Neural progenitor cell (in vitro differentiated cells): ENCODE measurements around the gene MTRFR. TPM values are rescaled to one million over a fixed set of nuclear protein-coding genes. Genes with fewer than 3 reads are reported as not detected.

Experiments used
- DNase-seq: peaks from one replicate; pipeline ENCODE4 v3.0.0-alpha.2; 2016; ENCODE audit warnings: low spot score
- H2AFZ ChIP-seq: fragments of 200-600 bp; sonication (generic); replicated peaks from 2 replicates; pipeline ENCODE4 v1.6.1; 2016; ENCODE audit warnings: antibody characterized with exemption
- H3F3A ChIP-seq: fragments of 200-600 bp; sonication (generic); 2 replicates; pipeline ENCODE4 v1.6.1; 2016; ENCODE audit warnings: antibody characterized with exemption, low read depth
- H3K27ac ChIP-seq: fragments of 200-600 bp; sonication (generic); 2 replicates; pipeline ENCODE4 v1.5.1; 2016; ENCODE audit warnings: mild to moderate bottlenecking
- H3K27me3 ChIP-seq: fragments of 200-600 bp; sonication (generic); 2 replicates; pipeline ENCODE4 v1.6.1; 2016; ENCODE audit warnings: mild to moderate bottlenecking, moderate library complexity
- H3K36me3 ChIP-seq: fragments of 200-600 bp; sonication (generic); 2 replicates; pipeline ENCODE4 v1.5.1; 2016
- H3K4me1 ChIP-seq: fragments of 200-600 bp; sonication (generic); 2 replicates; pipeline ENCODE4 v1.6.1; 2016; ENCODE audit warnings: mixed run types
- H3K4me2 ChIP-seq: fragments of 200-600 bp; sonication (generic); 2 replicates; pipeline ENCODE4 v1.6.1; 2016
- H3K4me3 ChIP-seq: fragments of 200-600 bp; sonication (generic); 2 replicates; pipeline ENCODE4 v1.5.1; 2016
- H3K79me2 ChIP-seq: fragments of 200-600 bp; sonication (generic); 2 replicates; pipeline ENCODE4 v1.6.1; 2016; ENCODE audit warnings: low read depth
- H3K9ac ChIP-seq: fragments of 200-600 bp; sonication (generic); 2 replicates; pipeline ENCODE4 v1.6.1; 2016
- H3K9me3 ChIP-seq: fragments of 200-600 bp; sonication (generic); 2 replicates; pipeline ENCODE4 v1.5.1; 2016; ENCODE audit warnings: low read depth
- H4K20me1 ChIP-seq: fragments of 200-600 bp; sonication (generic); 2 replicates; pipeline ENCODE4 v1.6.1; 2016; ENCODE audit warnings: low read depth
- H3K27ac Mint-ChIP-seq: 3 replicates; pipeline ENCODE4 v1.8.0; 2021; ENCODE audit warnings: mixed read lengths
- H3K27me3 Mint-ChIP-seq: 2 replicates; pipeline ENCODE4 v1.8.0; 2022; ENCODE audit warnings: low read depth, mild to moderate bottlenecking, inconsistent platforms, moderate library complexity, mixed read lengths; ENCODE audit not compliant: insufficient read depth
- H3K36me3 Mint-ChIP-seq: 3 replicates; pipeline ENCODE4 v1.8.0; 2021; ENCODE audit warnings: mixed read lengths
- H3K4me1 Mint-ChIP-seq: 3 replicates; pipeline ENCODE4 v1.8.0; 2021; ENCODE audit warnings: mixed read lengths
- H3K4me3 Mint-ChIP-seq: 3 replicates; pipeline ENCODE4 v1.8.0; 2021; ENCODE audit warnings: mild to moderate bottlenecking, moderate library complexity, mixed read lengths
- H3K9me3 Mint-ChIP-seq: 3 replicates; pipeline ENCODE4 v1.8.0; 2020; ENCODE audit warnings: mixed read lengths
- CTCF ChIP-seq: fragments of 200-600 bp; sonication (generic); IDR thresholded peaks from 2 replicates; pipeline ENCODE4 v1.5.1; 2017; ENCODE audit warnings: antibody characterized with exemption, mild to moderate bottlenecking
- EZH2 ChIP-seq: fragments of 200-600 bp; sonication (generic); IDR thresholded peaks from 2 replicates; pipeline ENCODE4 v1.6.1; 2017; ENCODE audit warnings: antibody characterized with exemption, mild to moderate bottlenecking, moderate library complexity
- EZH2phosphoT487 ChIP-seq: fragments of 200-600 bp; sonication (generic); IDR thresholded peaks from 2 replicates; pipeline ENCODE4 v1.6.1; 2017; ENCODE audit warnings: antibody characterized with exemption
- small RNA-seq: library from RNA; depleted of rRNA; stranded (forward); fragments of <200 nt; gene quantifications from one replicate; pipeline ENCODE3, GENCODE V24; 2015
- total RNA-seq: library from RNA; depleted of rRNA; stranded (reverse); fragments of >200 nt; gene quantifications from 2 replicates; pipeline ENCODE4 v1.2.3, GENCODE V29; 2015; ENCODE audit warnings: low replicate concordance

MTRFR gene
- total RNA-seq, 1 donor from 2014 or later = 12.7 TPM

- no peak overlapping the region for H3K27ac Mint-ChIP-seq
- Histone ChIP-seq H3K79me2 (no peaks in the 10 kb centered on the region), H3K4me2 (no peak overlapping the region), H3K27ac (no peak overlapping the region), H3K4me3 (no peak overlapping the region), H3K36me3 (peaks cover 38% of the 10 kb centered on the region), H3F3A (no peaks in the 10 kb centered on the region), H3K9me3 (no peaks in the 10 kb centered on the region), H3K27me3 (no peaks in the 10 kb centered on the region), H3K9ac (no peak overlapping the region), H2AFZ (no peak overlapping the region), H3K4me1 (no peaks in the 10 kb centered on the region), H4K20me1 (no peaks in the 10 kb centered on the region)
- no peak for DNase-seq
- H3K4me3 Mint-ChIP-seq = no peak overlapping the region
- peaks cover 26% of the 10 kb centered on the region for H3K36me3 Mint-ChIP-seq
- no peaks in the 10 kb centered on the region for H3K4me1 Mint-ChIP-seq
- TF ChIP-seq EZH2phosphoT487 (no peak), CTCF (no peak), EZH2 (no peak)
- no peaks in the 10 kb centered on the region for H3K27me3 Mint-ChIP-seq
- H3K9me3 Mint-ChIP-seq = no peaks in the 10 kb centered on the region
These were observed 73.0 kb downstream of the MTRFR start for GRCh38 chr12:123306200-123306599.

Small RNAs within 50 kb of the gene (small RNA-seq; reads per million reads assigned to genes)
- not detected for gene RNA5SP375

Other genes starting within 250 kb of the MTRFR start
- gene PITPNM2, start 82.3 kb upstream of the MTRFR start, total RNA-seq = 0.56 and 1.2 TPM in 2 replicates
- gene MPHOSPH9, start 295 bp upstream of the MTRFR start, total RNA-seq = 177 and 302 TPM in 2 replicates
- gene CDK2AP1, start 38.4 kb downstream of the MTRFR start, total RNA-seq = 177 and 282 TPM in 2 replicates
- gene SBNO1, start 131.4 kb downstream of the MTRFR start, total RNA-seq = 43.9 and 81.6 TPM in 2 replicates
- 28.7 and 46.5 TPM in 2 replicates for gene KMT5A, start 150.7 kb downstream of the MTRFR start, total RNA-seq
- gene RILPL2, start 203.2 kb downstream of the MTRFR start, total RNA-seq = 1.1 TPM in 2 replicates
- 12.6 and 30.3 TPM in 2 replicates for gene SNRNP35, start 224.7 kb downstream of the MTRFR start, total RNA-seq